ENCODE measurements around the gene RARA.

DNA sequence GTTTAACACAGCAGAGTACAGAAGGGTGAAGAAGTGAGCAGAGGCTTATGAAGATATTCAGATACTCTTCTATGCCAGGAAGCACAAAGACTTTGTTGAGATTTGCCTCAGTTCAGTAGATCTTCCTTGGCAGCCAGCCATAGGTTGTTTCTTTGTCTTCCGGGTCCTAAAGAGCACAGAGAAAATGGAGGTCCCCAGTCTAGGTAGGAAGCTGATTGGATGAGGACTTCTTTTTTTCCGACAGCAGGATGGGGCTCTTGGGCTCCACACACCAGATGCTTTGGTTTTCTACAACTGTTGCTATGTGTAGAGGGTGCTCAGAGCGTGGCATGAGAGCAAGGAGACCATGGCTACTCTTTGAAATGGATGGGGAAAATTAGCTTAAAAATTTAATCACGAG, 29.6 kb upstream of the RARA start:
- TF ChIP-seq, protein P1, sequence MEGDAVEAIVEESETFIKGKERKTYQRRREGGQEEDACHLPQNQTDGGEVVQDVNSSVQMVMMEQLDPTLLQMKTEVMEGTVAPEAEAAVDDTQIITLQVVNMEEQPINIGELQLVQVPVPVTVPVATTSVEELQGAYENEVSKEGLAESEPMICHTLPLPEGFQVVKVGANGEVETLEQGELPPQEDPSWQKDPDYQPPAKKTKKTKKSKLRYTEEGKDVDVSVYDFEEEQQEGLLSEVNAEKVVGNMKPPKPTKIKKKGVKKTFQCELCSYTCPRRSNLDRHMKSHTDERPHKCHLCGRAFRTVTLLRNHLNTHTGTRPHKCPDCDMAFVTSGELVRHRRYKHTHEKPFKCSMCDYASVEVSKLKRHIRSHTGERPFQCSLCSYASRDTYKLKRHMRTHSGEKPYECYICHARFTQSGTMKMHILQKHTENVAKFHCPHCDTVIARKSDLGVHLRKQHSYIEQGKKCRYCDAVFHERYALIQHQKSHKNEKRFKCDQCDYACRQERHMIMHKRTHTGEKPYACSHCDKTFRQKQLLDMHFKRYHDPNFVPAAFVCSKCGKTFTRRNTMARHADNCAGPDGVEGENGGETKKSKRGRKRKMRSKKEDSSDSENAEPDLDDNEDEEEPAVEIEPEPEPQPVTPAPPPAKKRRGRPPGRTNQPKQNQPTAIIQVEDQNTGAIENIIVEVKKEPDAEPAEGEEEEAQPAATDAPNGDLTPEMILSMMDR (IDR thresholded peaks at IDR 0.05): no peak
- no peak for TF ChIP-seq POLR2A (IDR thresholded peaks at IDR 0.05)

All from upper lobe of left lung (tissue), 4 donors.